HG03045 (cell line): Measurements from ENCODE around the gene OPTN.
"Not testable (repeated sequence)": the region's sequence is repeated elsewhere in the genome, so short reads cannot be mapped to it uniquely, and the experiment has no call there.

Source experiments
- ATAC-seq: cut with Tn5 transposase; IDR thresholded peaks from one replicate; pipeline ENCODE4 v1.9.1; 2021; ENCODE audit warnings: mild to moderate bottlenecking, moderate library complexity; ENCODE audit not compliant: unreplicated experiment

The OPTN gene

DNA sequence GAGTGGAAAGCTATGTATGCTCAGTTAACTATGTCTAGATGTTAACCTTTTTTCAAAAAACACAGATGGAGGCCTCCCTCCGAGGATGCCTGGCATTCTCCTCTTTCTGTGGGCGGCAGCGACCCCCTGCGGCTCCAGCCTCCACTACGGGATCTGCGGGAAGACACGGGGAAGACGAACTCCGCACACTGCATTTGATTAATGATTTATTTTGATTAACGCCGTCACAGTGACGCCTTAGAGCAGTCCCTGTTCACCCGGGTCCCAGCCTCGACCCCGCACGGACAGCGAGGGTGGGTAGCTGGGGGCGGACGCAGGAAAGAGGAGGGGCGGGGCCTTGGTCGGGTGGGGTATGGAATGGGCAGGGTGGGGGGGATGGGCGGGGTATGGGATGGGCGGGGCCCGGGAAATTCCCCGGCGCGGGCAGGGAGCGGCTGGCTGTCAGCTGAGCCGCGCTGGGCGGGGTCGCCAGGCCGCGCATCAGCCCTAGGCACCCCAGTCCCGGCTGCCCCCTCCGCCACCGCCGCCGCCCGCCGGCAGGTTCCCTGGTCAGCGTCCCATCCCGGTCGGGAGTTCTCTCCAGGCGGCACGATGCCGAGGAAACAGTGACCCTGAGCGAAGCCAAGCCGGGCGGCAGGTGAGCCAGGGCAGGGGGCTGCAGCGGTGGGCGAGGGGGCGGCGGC lies at the start of gene OPTN:
TSS of gene OPTN (plus strand) at position 498 of the 683 bp plus-strand sequence. CDS start 8,960 bp downstream, outside the sequence.
- peak; percentile 74 for ATAC-seq

DNA sequence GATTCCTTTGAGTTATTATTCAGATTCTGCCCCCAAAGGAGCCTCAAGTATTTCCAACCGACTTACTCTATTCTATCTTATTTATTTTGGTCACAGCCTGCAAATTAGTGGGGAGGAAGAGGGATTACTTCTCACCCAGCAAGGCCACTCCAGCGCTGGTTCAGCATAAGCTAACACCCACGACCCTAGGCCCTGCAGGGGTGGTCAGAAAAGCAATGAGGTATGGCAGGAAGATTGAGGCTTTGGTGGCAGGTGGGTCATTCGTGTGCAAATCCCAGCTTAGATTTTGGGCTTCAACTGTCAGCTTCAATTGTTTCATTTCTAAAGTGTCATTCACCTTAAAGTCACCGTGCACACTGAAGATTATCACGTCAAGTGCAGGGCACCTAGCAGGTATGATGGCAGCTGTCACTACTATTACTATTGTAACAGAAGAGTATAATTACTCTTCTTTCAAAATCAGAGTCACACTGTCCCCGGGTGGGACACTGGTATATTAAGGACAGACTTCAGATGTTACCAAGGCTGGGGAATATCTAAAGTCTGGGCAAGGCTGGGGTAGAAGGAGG lies 48.8 kb upstream of the OPTN start:
- no peak for ATAC-seq

DNA sequence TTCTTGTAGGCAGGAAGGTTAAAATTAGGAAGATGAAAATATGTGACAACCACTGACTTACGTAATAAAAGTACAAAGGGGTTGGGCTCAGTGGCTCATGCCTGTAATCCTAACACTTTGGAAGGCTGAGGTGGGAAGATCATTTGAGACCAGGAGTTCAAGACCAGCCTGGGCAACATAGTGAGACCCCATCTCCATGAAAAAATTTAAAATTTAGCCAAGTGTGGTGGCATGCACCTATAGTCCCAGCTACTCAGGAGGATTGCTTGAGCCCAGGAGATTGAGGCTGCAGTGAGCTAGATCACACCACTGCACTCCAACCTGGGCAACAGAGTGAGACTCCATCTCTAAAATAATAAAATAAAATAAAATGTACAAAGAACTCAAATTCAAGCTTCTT lies 46.8 kb upstream of the OPTN start:
- ATAC-seq = not testable (repeated sequence)

GRCh38 chr10:13053794-13054462 lies 46.0 kb upstream of the OPTN start:
- ATAC-seq = no peak

GRCh38 chr10:13054844-13055243 lies 45.1 kb upstream of the OPTN start:
- ATAC-seq = no peak

GRCh38 chr10:13056456-13057077 lies 43.4 kb upstream of the OPTN start:
- ATAC-seq = no peak

DNA sequence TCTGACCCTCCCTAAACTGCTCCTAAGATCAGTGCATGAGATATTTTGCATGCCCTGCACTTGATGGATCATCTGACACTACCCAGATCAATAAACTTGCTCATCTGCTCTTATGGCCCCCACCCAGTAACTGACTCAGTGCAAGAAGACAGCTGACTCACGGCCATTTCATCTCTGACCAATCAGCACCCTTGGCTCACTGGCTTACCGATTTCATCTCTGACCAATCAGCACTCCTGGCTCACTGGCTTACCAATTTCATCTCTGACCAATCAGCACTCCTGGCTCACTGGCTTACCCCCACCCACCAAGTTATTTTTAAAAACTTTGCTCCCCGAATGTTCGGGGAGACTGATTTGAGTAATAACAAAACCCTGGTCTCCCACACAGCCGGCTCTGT lies 37.2 kb upstream of the OPTN start:
- ATAC-seq = no peak

DNA sequence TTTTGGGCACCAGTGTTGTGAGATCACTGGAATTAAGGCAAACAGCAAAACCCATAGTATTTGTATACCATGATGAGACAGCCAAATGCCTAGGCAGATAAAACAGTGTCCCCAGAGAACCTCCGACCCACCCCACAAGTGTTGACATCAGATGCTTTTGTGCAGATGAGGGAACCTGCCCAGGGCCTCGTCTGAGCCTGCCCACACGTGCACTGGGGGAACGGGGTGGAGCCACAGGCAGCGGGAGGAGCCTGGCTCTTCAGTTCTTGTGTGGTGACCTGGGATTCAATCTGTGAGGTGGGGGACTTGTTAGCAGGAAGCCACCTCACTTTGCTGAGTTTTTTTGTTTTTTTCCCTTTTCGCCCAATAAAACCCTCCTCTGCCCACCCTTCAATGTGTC lies 33.4 kb upstream of the OPTN start:
- ATAC-seq = no peak

GRCh38 chr10:13067431-13067830 lies 32.5 kb upstream of the OPTN start:
- ATAC-seq = no peak

- no peak for ATAC-seq
Measured at GRCh38 chr10:13068071-13068470, 31.9 kb upstream of the OPTN start.

DNA sequence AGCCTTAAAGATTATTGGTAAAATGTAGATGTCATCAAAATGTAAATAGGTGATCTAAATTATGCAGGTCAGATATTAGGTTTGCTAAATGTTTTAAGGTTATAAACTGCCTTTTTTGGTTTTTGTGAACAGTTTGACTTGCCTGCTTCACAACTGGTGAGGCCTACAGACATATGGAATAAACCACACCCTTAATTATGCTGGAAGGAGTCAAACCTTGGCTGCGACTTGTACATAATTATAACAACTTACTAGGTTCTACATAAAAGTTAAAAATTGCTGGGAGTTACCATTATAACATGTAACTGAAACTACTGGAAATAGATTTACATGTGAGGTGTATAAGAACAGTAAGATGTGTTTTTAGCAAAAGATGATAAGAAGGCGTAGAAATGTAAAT lies 31.5 kb upstream of the OPTN start:
- ATAC-seq = no peak

- ATAC-seq = no peak
Measured at GRCh38 chr10:13072339-13072738, 27.6 kb upstream of the OPTN start.

DNA sequence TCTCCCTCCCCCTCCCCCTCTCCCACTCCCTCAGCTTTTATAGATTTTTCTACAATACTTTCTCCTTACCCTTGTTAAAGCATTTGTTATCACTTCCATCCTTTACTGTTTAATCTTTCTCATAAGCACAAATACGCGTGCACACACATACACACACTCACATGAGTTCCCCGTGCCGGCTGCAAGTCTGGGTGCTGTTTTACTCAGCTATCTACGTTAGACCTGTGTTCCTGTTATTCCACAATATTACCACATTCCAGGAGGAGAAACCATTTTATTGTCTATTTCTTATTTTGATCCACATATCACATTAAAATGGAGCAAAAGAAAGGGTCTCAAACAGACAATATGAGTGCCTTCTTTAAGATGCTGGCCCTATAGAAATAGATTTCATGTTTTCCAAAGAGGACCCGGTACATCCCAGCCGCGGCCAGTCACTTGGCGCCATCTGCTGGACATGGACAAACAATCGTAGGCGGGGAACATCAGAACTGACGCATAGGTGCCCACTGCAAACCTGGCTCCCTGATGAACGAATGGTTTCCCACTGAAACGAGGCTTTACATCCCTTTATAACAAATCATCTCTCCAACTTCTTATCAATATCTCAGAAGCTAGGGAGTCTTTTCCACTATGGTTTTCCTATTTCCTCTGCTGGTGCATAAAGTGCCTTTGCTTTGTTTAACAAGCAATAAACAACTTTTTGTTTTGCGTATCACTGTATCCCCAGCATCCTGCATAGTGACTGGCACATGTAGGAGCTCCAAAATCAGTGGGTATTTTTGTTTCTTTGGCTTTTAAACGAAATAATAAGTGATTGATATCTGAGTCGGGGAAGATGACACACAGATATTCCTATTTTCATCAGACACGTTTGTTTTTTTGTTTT lies 25.2 kb upstream of the OPTN start:
- no peak for ATAC-seq

DNA sequence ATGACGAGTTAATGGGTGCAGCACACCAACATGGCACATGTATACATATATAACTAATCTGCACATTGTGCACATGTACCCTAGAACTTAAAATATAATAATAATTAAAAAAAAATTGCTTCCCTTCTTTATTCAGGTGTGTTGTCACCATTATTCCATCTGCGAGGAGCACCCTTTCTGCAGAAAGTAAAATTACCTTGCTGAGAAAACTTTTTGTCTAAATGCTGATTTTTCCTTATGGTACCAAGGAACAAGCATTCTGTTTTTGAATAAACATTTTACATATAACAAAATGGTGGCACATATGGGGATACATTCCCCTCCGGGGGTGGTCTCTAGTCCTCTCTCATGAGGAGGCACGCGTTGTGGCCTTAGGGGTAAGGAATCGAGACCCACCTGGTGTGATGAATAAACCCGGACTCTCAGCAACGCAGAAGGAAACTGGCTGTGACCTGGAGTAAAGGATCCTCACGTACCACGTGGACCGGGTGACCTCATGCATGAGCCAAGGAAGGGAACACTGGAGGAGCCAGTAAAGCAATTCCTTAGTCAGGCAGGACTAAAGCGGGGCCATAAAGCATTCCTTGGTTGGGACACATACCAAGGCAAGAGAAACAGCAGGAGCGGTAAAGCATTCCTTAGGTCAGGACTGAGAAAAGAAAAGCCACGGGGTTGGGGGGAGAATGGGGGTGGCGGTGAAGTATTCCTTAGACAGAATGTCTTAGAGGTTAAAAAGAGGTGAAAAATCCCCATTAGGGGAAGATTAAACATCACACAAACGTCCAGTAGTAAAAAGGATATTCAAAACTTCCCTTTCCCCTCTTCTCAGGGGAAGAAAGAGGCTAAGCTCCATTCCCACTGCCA lies 20.8 kb upstream of the OPTN start:
- ATAC-seq = no peak

DNA sequence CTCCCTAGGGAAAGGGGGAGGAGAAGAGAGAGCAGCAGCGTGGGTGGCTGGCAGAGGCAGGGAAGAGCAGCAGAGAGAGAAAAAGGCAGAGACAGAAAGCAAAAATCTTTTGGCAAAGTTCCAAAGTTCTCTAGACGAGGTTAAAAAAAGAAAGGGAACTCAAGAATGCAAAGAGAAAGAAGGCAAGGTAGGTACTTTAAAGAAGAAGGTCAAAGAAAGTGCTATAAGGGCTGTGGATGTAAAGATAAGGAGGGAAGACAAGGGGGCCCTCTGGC lies 20.2 kb upstream of the OPTN start:
- no peak for ATAC-seq

DNA sequence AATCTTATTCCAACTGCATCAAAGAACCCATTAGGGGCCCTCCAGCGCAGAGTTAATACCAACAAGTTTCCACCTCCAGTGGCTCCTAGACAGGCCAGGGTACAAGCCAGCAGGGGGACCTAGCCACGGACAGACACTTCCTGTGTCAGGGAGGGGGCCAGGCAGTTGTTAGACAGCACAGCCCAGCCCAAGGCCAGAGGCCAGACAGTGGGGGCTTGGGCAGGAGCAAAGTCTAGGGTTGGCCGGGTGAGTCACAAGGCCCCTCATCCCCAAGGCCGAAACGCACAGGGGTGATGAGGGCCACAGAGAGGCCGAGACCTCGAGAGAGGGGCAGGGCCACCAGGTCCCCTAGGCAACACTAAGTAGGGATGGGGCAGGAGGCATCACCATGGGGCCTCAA lies 19.3 kb upstream of the OPTN start:
- no peak for ATAC-seq

DNA sequence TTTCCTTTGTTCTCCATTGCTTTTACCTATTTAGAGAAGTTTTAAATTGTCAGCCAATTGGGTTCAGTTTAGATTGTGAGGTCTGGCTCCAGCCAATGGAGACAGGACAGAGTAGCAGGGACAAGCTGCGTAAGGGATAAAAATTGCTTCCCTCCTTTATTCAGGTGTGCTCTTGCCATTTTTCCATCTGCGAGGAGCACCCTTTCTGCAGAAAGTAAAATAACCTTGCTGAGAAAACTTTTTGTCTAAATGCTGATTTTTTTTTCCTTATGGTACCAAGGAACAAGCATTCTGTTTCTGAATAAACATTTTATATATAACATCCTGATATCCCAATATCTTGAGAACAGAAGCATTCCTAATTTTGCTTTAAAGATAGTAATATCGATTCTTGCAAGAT lies 16.3 kb upstream of the OPTN start:
- not testable (repeated sequence) for ATAC-seq

DNA sequence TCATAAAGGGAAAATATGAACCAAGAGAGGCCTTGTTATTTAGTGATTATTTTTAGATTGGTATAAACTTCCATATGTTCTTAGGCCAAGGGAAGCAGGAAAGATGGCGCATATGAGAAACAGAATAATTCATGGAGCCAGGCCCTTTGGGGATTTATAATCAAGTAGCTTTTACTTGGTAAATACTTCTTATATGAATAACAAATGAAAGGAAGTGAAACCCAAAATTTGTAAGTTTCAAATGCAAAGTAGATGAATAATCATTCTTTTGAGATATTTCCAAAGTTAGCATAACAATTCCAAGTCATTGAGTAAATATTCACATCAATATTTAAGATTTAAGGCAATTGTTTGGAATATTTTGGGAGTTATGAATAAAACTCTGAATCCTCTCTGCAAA lies 13.9 kb upstream of the OPTN start:
- no peak for ATAC-seq

GRCh38 chr10:13087601-13087985 lies 12.4 kb upstream of the OPTN start:
- ATAC-seq = no peak

- no peak for ATAC-seq
Measured at GRCh38 chr10:13087986-13088618, 11.9 kb upstream of the OPTN start.
